CD4-positive, alpha-beta T cell (primary cell): Measurements from ENCODE around the gene HS6ST3. TPM values are rescaled to one million over a fixed set of nuclear protein-coding genes. Genes with fewer than 3 reads are reported as not detected.

Experiments
- ATAC-seq: fragments of 200-7000 bp; cut with Tn5 transposase; one replicate; pipeline ENCODE4 v1.10.0; 2022; ENCODE audit warnings: mild to moderate bottlenecking; ENCODE audit not compliant: poor library complexity
- CTCF ChIA-PET: fragments of 350-600 bp; sonication (Branson Sonifier 250); formaldehyde crosslinking; loops from one replicate; lab custom pipeline; 2021; ENCODE audit warnings: antibody characterized with exemption, inconsistent platforms; lab: Charles Lee
- POLR2A ChIA-PET: fragments of 350-600 bp; sonication (Branson Sonifier 250); formaldehyde crosslinking; loops from one replicate; lab custom pipeline; 2021; ENCODE audit warnings: antibody characterized with exemption, inconsistent platforms; lab: Charles Lee
- DNase-seq, 14 experiments: peaks; one replicate each; pipeline ENCODE4 v3.0.0-alpha.2; 2013 to 2020; ENCODE audit warnings: mixed read lengths in 2 of 14
- H3K27ac ChIP-seq, 2 donors: one replicate each; pipeline versions ENCODE4 v1.5.1 to v1.7.0; 2013; ENCODE audit warnings: low read length in 2 of 2, low read depth in 1 of 2, mild to moderate bottlenecking in 1 of 2
- H3K27me3 ChIP-seq, 2 experiments: 1 replicate in 1 of 2; 2 replicates in 1 of 2; pipeline versions ENCODE4 v1.6.1 to v1.7.0; 2013; ENCODE audit warnings: low read length in 2 of 2, control low read depth in 1 of 2, mild to moderate bottlenecking in 1 of 2, moderate library complexity in 1 of 2; ENCODE audit not compliant: insufficient read depth in 2 of 2, control insufficient read depth in 1 of 2
- H3K36me3 ChIP-seq: one replicate; pipeline ENCODE4 v1.6.1; 2013; ENCODE audit warnings: low read length, control low read depth; ENCODE audit not compliant: insufficient read depth
- H3K4me1 ChIP-seq: one replicate; pipeline ENCODE4 v1.6.1; 2013; ENCODE audit warnings: low read length, control low read depth; ENCODE audit not compliant: insufficient read depth
- H3K4me3 ChIP-seq: one replicate; pipeline ENCODE4 v1.5.1; 2013; ENCODE audit warnings: mild to moderate bottlenecking, low read length, moderate library complexity
- H3K9me3 ChIP-seq, 2 experiments: 1 replicate in 1 of 2; 2 replicates in 1 of 2; pipeline versions ENCODE4 v1.6.1 to v1.7.0; 2013; ENCODE audit warnings: low read length in 2 of 2, mild to moderate bottlenecking in 2 of 2, control low read depth in 1 of 2, moderate library complexity in 1 of 2; ENCODE audit not compliant: control insufficient read depth in 1 of 2, insufficient read depth in 1 of 2
- H3K27ac Mint-ChIP-seq: one replicate; pipeline ENCODE4 v1.8.0; 2020; ENCODE audit warnings: mixed read lengths
- H3K27me3 Mint-ChIP-seq: one replicate; pipeline ENCODE4 v1.8.0; 2021; ENCODE audit warnings: mixed read lengths
- H3K36me3 Mint-ChIP-seq: one replicate; pipeline ENCODE4 v1.8.0; 2021; ENCODE audit warnings: low read depth, mixed read lengths
- H3K4me1 Mint-ChIP-seq: one replicate; pipeline ENCODE4 v1.8.0; 2021; ENCODE audit warnings: low read depth, mixed read lengths
- H3K4me3 Mint-ChIP-seq: one replicate; pipeline ENCODE4 v1.8.0; 2020; ENCODE audit warnings: mild to moderate bottlenecking, mixed read lengths
- H3K9me3 Mint-ChIP-seq: one replicate; pipeline ENCODE4 v1.8.0; 2020; ENCODE audit warnings: mixed read lengths
- intact Hi-C, 2 experiments: fragments of 100-400 bp; cut with DNase I in 1 of 2; cut with micrococcal nuclease in 1 of 2; formaldehyde crosslinking; loops; one replicate each; pipeline versions ENCODE4 v1.15.1 to v1.9.0; 2023 to 2025; cut with DNase I, micrococcal nuclease
- total RNA-seq, 174 experiments: library from RNA in 2 of 174; stranded (reverse) in 2 of 174; gene quantifications; one replicate each; pipeline ENCODE4 v1.2.3 and lab custom pipeline; 2021 to 2026
- TF ChIP-seq, protein P1 (sequence below): fragments of 200-600 bp; IDR thresholded peaks from one replicate; pipeline ENCODE4 v1.8.0; 2022; ENCODE audit warnings: antibody characterized with exemption, mild to moderate bottlenecking

The HS6ST3 gene
- total RNA-seq, 2 experiments from 2014 or later = not detected

- DNase-seq = no peak
- H3K27me3 Mint-ChIP-seq = no peaks in the 10 kb centered on the region
- H3K27ac Mint-ChIP-seq = no peak overlapping the region
- H3K36me3 ChIP-seq = no peaks in the 10 kb centered on the region
- H3K4me3 Mint-ChIP-seq = no peak overlapping the region
- H3K4me1 ChIP-seq = no peaks in the 10 kb centered on the region
- no peaks in the 10 kb centered on the region for H3K9me3 ChIP-seq
- TF ChIP-seq, protein P1, sequence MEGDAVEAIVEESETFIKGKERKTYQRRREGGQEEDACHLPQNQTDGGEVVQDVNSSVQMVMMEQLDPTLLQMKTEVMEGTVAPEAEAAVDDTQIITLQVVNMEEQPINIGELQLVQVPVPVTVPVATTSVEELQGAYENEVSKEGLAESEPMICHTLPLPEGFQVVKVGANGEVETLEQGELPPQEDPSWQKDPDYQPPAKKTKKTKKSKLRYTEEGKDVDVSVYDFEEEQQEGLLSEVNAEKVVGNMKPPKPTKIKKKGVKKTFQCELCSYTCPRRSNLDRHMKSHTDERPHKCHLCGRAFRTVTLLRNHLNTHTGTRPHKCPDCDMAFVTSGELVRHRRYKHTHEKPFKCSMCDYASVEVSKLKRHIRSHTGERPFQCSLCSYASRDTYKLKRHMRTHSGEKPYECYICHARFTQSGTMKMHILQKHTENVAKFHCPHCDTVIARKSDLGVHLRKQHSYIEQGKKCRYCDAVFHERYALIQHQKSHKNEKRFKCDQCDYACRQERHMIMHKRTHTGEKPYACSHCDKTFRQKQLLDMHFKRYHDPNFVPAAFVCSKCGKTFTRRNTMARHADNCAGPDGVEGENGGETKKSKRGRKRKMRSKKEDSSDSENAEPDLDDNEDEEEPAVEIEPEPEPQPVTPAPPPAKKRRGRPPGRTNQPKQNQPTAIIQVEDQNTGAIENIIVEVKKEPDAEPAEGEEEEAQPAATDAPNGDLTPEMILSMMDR = no peak
- H3K36me3 Mint-ChIP-seq = no peaks in the 10 kb centered on the region
- H3K27me3 ChIP-seq = no peaks in the 10 kb centered on the region
- H3K4me1 Mint-ChIP-seq = no peaks in the 10 kb centered on the region
- H3K27ac ChIP-seq = no peak overlapping the region
- POLR2A ChIA-PET = no interaction called here
- CTCF ChIA-PET = interaction anchor here (0.6 kb wide), 1 partner anchor 693 kb away, joined by 3 read pairs; no protein-coding TSS in a partner anchor
- intact Hi-C loops = no loop called here
- H3K9me3 Mint-ChIP-seq = peaks cover 3% of the 10 kb centered on the region
- no peak overlapping the region for H3K4me3 ChIP-seq
- ATAC-seq = no peak
Observed at GRCh38 chr13:96490496-96490989, 400.6 kb downstream of the HS6ST3 start.

GRCh38 chr13:96491103-96491502 is 401.2 kb downstream of the HS6ST3 start:
- no peaks in the 10 kb centered on the region for H3K27me3 Mint-ChIP-seq
- Histone ChIP-seq H3K27me3 (no peaks in the 10 kb centered on the region), H3K4me1 (no peaks in the 10 kb centered on the region), H3K9me3 (peaks cover 0 to 4% of the 10 kb centered on the region in 2 experiments), H3K27ac (no peak overlapping the region), H3K36me3 (no peaks in the 10 kb centered on the region), H3K4me3 (no peak overlapping the region)
- no peaks in the 10 kb centered on the region for H3K36me3 Mint-ChIP-seq
- H3K4me1 Mint-ChIP-seq = no peaks in the 10 kb centered on the region
- peaks cover 3% of the 10 kb centered on the region for H3K9me3 Mint-ChIP-seq
- POLR2A ChIA-PET = no interaction called here
- ATAC-seq (no peak), DNase-seq (no peak)
- intact Hi-C loops = no loop called here
- TF ChIP-seq, protein P1 = no peak
- no peak overlapping the region for H3K27ac Mint-ChIP-seq
- no peak overlapping the region for H3K4me3 Mint-ChIP-seq
- CTCF ChIA-PET = interaction anchor here (0.6 kb wide), 1 partner anchor 694 kb away, joined by 3 read pairs; no protein-coding TSS in a partner anchor

DNA sequence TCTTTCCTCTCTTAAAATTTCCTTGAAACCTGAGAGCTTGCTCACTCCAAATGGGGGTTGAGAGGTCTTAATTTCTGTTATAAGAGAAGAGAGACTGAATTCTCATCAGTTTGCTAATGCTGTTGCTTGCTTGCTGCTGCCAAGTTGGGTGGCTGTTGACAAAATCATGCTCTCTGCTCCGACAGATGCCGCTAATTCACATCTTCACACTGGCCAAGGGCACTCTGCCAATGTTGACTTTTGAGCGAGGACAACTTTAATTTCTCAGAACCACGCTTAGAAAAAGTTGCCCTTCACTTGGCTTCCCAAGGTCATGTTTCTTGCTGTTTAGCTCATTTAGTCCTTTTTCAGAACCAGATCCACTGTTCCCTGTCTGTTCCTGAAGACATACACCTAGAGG is 402.9 kb downstream of the HS6ST3 start:
- no peak overlapping the region for H3K4me3 ChIP-seq
- H3K27ac ChIP-seq = no peak overlapping the region
- TF ChIP-seq, protein P1 = no peak
- DNase-seq = no peak
- ChIA-PET CTCF (no interaction called here), POLR2A (no interaction called here)
- no peak overlapping the region for H3K4me3 Mint-ChIP-seq
- no peaks in the 10 kb centered on the region for H3K36me3 Mint-ChIP-seq
- no peak overlapping the region for H3K27ac Mint-ChIP-seq
- ATAC-seq = no peak
- peaks cover 0 to 4% of the 10 kb centered on the region in 2 experiments for H3K9me3 ChIP-seq
- no peaks in the 10 kb centered on the region for H3K27me3 Mint-ChIP-seq
- H3K4me1 ChIP-seq = no peaks in the 10 kb centered on the region
- intact Hi-C loops = no loop called here
- peaks cover 6% of the 10 kb centered on the region for H3K9me3 Mint-ChIP-seq
- H3K4me1 Mint-ChIP-seq = no peaks in the 10 kb centered on the region
- no peaks in the 10 kb centered on the region for H3K27me3 ChIP-seq
- no peaks in the 10 kb centered on the region for H3K36me3 ChIP-seq
